Thymus (tissue), 11 donors: ENCODE data around the gene SDF2. TPM values are rescaled to one million over a fixed set of nuclear protein-coding genes. Genes with fewer than 3 reads are reported as not detected.
"Not testable (repeated sequence)": the region's sequence is repeated elsewhere in the genome, so short reads cannot be mapped to it uniquely, and the experiment has no call there.

Experiments used
- DNase-seq, 9 donors: peaks; one replicate each; pipeline ENCODE4 v3.0.0-alpha.2; 2013; ENCODE audit warnings: low spot score in 9 of 9, low read depth in 6 of 9, missing footprints in 1 of 9
- H3K27ac ChIP-seq, 2 donors: one replicate each; pipeline ENCODE4 v1.5.1; 2013; ENCODE audit warnings: control low read depth in 1 of 2, low read depth in 1 of 2, low read length in 1 of 2, mild to moderate bottlenecking in 1 of 2, moderate library complexity in 1 of 2
- H3K27me3 ChIP-seq, 2 donors: one replicate each; pipeline ENCODE4 v1.5.1; 2013; ENCODE audit warnings: low read length in 1 of 2; ENCODE audit not compliant: control insufficient read depth in 2 of 2, insufficient read depth in 1 of 2
- H3K36me3 ChIP-seq, 2 donors: one replicate each; pipeline ENCODE4 v1.5.1; 2013; ENCODE audit warnings: low read length in 1 of 2, mild to moderate bottlenecking in 1 of 2, moderate library complexity in 1 of 2; ENCODE audit not compliant: control insufficient read depth in 2 of 2, insufficient read depth in 2 of 2
- H3K4me1 ChIP-seq, 2 donors: one replicate each; pipeline ENCODE4 v1.5.1; 2013; ENCODE audit warnings: low read length in 2 of 2; ENCODE audit not compliant: control insufficient read depth in 2 of 2, insufficient read depth in 2 of 2
- H3K4me3 ChIP-seq, 2 donors: one replicate each; pipeline ENCODE4 v1.5.1; 2013; ENCODE audit warnings: low read length in 2 of 2, control low read depth in 1 of 2, mild to moderate bottlenecking in 1 of 2
- H3K9me3 ChIP-seq, 2 donors: one replicate each; pipeline ENCODE4 v1.5.1; 2013; ENCODE audit warnings: low read length in 1 of 2, mild to moderate bottlenecking in 1 of 2; ENCODE audit not compliant: control insufficient read depth in 2 of 2, insufficient read depth in 1 of 2
- WGBS: extraction: QIAGEN DNeasy Blood & Tissue Kit; methylation state at CpG from one replicate; pipeline ENCODE4 v1.1.7; 2013; 5-methylcytosine and 5-hydroxymethylcytosine counted together
- polyA plus RNA-seq: library from polyadenylated mRNA; stranded (reverse); fragments of 200-250 nt; gene quantifications from one replicate; pipeline ENCODE4 v1.2.3, GENCODE V29; 2013
- total RNA-seq: library from RNA; stranded (reverse); fragments of 120-200 nt; gene quantifications from one replicate; pipeline ENCODE4 v1.2.4, GENCODE V29; 2013
- donor health status: healthy.

The SDF2 gene
- total and polyA plus RNA-seq, 2 donors: 40.8 to 47.2 TPM

GRCh38 chr17:28665994-28666393, 4.3 kb upstream of the SDF2 start:
- 92% methylated on average over 2 of the region's 2 CpGs for WGBS
- Histone ChIP-seq H3K36me3 (peaks cover 17 to 31% of the 10 kb centered on the region in 2 donors), H3K4me1 (peaks cover 1 to 10% of the 10 kb centered on the region in 2 donors), H3K4me3 (no peak overlapping the region), H3K27me3 (no peaks in the 10 kb centered on the region), H3K9me3 (no peaks in the 10 kb centered on the region), H3K27ac (no peak overlapping the region)
- no peak for DNase-seq

GRCh38 chr17:28663723-28664122, 2.0 kb upstream of the SDF2 start:
- Histone ChIP-seq H3K27ac (no peak overlapping the region), H3K27me3 (no peaks in the 10 kb centered on the region), H3K9me3 (peaks cover 0 to 13% of the 10 kb centered on the region in 2 donors), H3K36me3 (peaks cover 20 to 26% of the 10 kb centered on the region in 2 donors), H3K4me1 (peaks cover 3 to 11% of the 10 kb centered on the region in 2 donors), H3K4me3 (no peak overlapping the region)
- DNase-seq: no peak

GRCh38 chr17:28662527-28662829, 772 bp upstream of the SDF2 start:
- DNase-seq: no peak
- Histone ChIP-seq H3K27ac (peak overlapping the region; percentile 94 to 97), H3K27me3 (no peaks in the 10 kb centered on the region), H3K36me3 (peaks cover 18 to 26% of the 10 kb centered on the region in 2 donors), H3K9me3 (peaks cover 0 to 13% of the 10 kb centered on the region in 2 donors), H3K4me3 (peak overlapping the region; percentile 61 to 95), H3K4me1 (peaks cover 3 to 11% of the 10 kb centered on the region in 2 donors)
- under 1% methylated on average over 10 of the region's 10 CpGs for WGBS

DNA sequence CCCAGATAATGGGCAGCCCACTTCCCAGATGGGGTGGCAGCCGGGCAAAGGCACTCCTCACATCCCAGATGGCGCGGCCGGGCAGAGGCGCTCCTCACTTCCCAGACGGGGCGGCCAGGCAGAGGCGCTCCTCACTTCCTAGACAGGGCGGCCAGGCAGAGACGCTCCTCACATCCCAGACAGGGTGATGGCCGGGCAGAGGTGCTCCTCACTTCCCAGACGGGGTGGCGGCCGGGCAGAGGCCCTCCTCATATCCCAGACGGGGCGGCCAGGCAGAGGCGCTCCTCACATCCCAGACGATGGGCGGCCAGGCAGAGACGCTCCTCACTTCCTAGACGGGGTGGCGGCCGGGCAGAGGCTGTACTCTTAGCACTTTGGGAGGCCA, 2.2 kb downstream of the SDF2 start:
- H3K27ac ChIP-seq, DNase-seq, H3K27me3 ChIP-seq, H3K4me3 ChIP-seq: not testable (repeated sequence)
- Histone ChIP-seq H3K36me3 (peaks cover 17 to 30% of the 10 kb centered on the region in 2 donors), H3K9me3 (peaks cover 0 to 13% of the 10 kb centered on the region in 2 donors), H3K4me1 (peaks cover 3 to 11% of the 10 kb centered on the region in 2 donors)
- 98% methylated on average over 23 of the region's 23 CpGs for WGBS

GRCh38 chr17:28658766-28659496, 2.8 kb downstream of the SDF2 start:
- peaks cover 17 to 30% of the 10 kb centered on the region in 2 donors for H3K36me3 ChIP-seq
- DNase-seq, H3K27ac ChIP-seq, H3K4me3 ChIP-seq, H3K27me3 ChIP-seq: not testable (repeated sequence)
- peaks cover 3 to 11% of the 10 kb centered on the region in 2 donors for H3K4me1 ChIP-seq
- 98% methylated on average over 46 of the region's 46 CpGs for WGBS
- H3K9me3 ChIP-seq: peaks cover 0 to 13% of the 10 kb centered on the region in 2 donors

GRCh38 chr17:28658342-28658741, 3.4 kb downstream of the SDF2 start:
- Histone ChIP-seq H3K4me1 (peaks cover 3 to 10% of the 10 kb centered on the region in 2 donors), H3K9me3 (peaks cover 0 to 13% of the 10 kb centered on the region in 2 donors), H3K36me3 (peaks cover 17 to 30% of the 10 kb centered on the region in 2 donors)
- not testable (repeated sequence) for H3K27me3 ChIP-seq, H3K27ac ChIP-seq, H3K4me3 ChIP-seq, DNase-seq
- 98% methylated on average over 5 of the region's 8 CpGs for WGBS

DNA sequence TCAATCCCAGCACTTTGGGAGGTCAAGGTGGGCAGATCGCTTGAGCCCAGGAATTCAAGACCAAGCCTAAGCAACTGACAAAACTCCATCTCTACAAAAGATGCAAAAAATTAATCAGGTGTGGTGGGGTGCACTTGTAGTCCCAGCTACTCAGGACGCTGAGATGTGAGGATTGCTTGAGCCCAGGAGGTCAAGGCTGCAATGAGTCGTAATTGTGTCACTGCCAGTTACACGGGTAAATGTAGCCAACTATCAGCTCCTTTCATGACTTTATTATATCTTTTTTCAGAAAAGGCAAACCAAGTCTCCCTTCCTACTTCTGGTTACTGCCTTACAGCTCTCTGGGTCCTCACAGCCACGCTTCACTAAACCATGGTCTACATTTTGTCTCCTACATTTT, 4.0 kb downstream of the SDF2 start:
- Histone ChIP-seq H3K4me3 (no peak overlapping the region), H3K27ac (no peak overlapping the region), H3K4me1 (peaks cover 3 to 5% of the 10 kb centered on the region in 2 donors), H3K9me3 (peaks cover 0 to 13% of the 10 kb centered on the region in 2 donors), H3K27me3 (no peaks in the 10 kb centered on the region), H3K36me3 (peaks cover 21 to 30% of the 10 kb centered on the region in 2 donors)
- DNase-seq: no peak
- 96% methylated on average over 5 of the region's 5 CpGs for WGBS

GRCh38 chr17:28655160-28655559, 6.5 kb downstream of the SDF2 start:
- Histone ChIP-seq H3K27me3 (no peaks in the 10 kb centered on the region), H3K9me3 (peaks cover 0 to 11% of the 10 kb centered on the region in 2 donors), H3K36me3 (peaks cover 32 to 39% of the 10 kb centered on the region in 2 donors), H3K27ac (no peak overlapping the region), H3K4me1 (no peaks in the 10 kb centered on the region), H3K4me3 (no peak overlapping the region)
- WGBS: 99% methylated on average over 5 of the region's 5 CpGs
- no peak for DNase-seq

DNA sequence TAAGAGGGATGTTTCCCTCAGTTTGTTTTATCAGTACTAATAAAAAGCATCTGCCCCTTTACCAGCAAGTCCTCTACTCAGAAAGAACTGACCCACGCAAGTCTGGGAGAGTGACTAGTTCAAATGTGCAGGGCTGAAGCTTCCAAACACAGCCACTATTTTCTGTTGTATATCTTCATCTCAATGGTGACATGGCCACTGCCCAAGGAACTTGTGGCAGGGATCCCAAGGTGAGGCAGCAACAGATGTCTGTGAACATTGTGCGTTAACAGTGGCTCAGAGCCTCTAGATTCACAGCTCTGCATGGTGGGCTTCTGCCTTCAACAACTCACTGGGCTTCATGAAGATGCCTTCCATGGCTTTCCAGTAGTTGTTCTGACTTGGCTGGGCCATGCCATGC, 13.0 kb downstream of the SDF2 start:
- 98% methylated on average over 2 of the region's 2 CpGs for WGBS
- Histone ChIP-seq H3K27ac (no peak overlapping the region), H3K4me1 (peaks cover 9 to 20% of the 10 kb centered on the region in 2 donors), H3K9me3 (no peaks in the 10 kb centered on the region), H3K36me3 (peaks cover 14 to 41% of the 10 kb centered on the region in 2 donors), H3K27me3 (no peaks in the 10 kb centered on the region), H3K4me3 (no peak overlapping the region)
- DNase-seq: no peak
